Measurements from ENCODE around the gene ALG12. TPM values are rescaled to one million over a fixed set of nuclear protein-coding genes. Genes with fewer than 3 reads are reported as not detected.
"Not testable (repeated sequence)": the region's sequence is repeated elsewhere in the genome, so short reads cannot be mapped to it uniquely, and the experiment has no call there.

The ALG12 gene
- polyA plus RNA-seq, 1 donor from 2014 or later, result 14.3 TPM

- H3K27me3 ChIP-seq (ENCODE audit: insufficient read depth, low read depth, low read length), result peaks cover 37% of the 10 kb centered on the region
- peak within 1 kb of the TSS; percentile 51 for H2AFZ ChIP-seq (ENCODE audit: low read depth, low read length)
- peaks cover 39% of the 10 kb centered on the region for H3K79me2 ChIP-seq (replicated peaks; ENCODE audit: insufficient read depth, low read length)
- H3K36me3 ChIP-seq (ENCODE audit: insufficient read depth, low read length), result no peaks in the 10 kb centered on the region
- H3K9me2 ChIP-seq (ENCODE audit: insufficient read depth, low read length), result no peaks in the 10 kb centered on the region
- H3K9me3 ChIP-seq (ENCODE audit: low read length), result no peaks in the 10 kb centered on the region
- no peaks in the 10 kb centered on the region for H4K20me1 ChIP-seq (ENCODE audit: insufficient read depth)
- H3K4me3 ChIP-seq (ENCODE audit: low read length), result peak within 1 kb of the TSS; percentile 97
- peak within 1 kb of the TSS; percentile 82 for H3K9ac ChIP-seq (ENCODE audit: low read length)
- TF ChIP-seq, protein P1, sequence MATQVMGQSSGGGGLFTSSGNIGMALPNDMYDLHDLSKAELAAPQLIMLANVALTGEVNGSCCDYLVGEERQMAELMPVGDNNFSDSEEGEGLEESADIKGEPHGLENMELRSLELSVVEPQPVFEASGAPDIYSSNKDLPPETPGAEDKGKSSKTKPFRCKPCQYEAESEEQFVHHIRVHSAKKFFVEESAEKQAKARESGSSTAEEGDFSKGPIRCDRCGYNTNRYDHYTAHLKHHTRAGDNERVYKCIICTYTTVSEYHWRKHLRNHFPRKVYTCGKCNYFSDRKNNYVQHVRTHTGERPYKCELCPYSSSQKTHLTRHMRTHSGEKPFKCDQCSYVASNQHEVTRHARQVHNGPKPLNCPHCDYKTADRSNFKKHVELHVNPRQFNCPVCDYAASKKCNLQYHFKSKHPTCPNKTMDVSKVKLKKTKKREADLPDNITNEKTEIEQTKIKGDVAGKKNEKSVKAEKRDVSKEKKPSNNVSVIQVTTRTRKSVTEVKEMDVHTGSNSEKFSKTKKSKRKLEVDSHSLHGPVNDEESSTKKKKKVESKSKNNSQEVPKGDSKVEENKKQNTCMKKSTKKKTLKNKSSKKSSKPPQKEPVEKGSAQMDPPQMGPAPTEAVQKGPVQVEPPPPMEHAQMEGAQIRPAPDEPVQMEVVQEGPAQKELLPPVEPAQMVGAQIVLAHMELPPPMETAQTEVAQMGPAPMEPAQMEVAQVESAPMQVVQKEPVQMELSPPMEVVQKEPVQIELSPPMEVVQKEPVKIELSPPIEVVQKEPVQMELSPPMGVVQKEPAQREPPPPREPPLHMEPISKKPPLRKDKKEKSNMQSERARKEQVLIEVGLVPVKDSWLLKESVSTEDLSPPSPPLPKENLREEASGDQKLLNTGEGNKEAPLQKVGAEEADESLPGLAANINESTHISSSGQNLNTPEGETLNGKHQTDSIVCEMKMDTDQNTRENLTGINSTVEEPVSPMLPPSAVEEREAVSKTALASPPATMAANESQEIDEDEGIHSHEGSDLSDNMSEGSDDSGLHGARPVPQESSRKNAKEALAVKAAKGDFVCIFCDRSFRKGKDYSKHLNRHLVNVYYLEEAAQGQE (IDR thresholded peaks at IDR 0.05; ENCODE audit: borderline replicate concordance), result no peak
- TF ChIP-seq TAF1 (IDR thresholded peaks at IDR 0.05; ENCODE audit: low read depth) (peak; percentile 46), RAD21 (conservative IDR thresholded peaks at IDR 0.05) (peak; percentile 32), SMC3 (conservative IDR thresholded peaks at IDR 0.05; ENCODE audit: poor library complexity) (peak; percentile 34), POLR2AphosphoS5 (IDR thresholded peaks at IDR 0.05) (peak; percentile 74), MXI1 (conservative IDR thresholded peaks at IDR 0.05; ENCODE audit: poor library complexity, severe bottlenecking) (peak; percentile 65)
- TF ChIP-seq, protein P2, sequence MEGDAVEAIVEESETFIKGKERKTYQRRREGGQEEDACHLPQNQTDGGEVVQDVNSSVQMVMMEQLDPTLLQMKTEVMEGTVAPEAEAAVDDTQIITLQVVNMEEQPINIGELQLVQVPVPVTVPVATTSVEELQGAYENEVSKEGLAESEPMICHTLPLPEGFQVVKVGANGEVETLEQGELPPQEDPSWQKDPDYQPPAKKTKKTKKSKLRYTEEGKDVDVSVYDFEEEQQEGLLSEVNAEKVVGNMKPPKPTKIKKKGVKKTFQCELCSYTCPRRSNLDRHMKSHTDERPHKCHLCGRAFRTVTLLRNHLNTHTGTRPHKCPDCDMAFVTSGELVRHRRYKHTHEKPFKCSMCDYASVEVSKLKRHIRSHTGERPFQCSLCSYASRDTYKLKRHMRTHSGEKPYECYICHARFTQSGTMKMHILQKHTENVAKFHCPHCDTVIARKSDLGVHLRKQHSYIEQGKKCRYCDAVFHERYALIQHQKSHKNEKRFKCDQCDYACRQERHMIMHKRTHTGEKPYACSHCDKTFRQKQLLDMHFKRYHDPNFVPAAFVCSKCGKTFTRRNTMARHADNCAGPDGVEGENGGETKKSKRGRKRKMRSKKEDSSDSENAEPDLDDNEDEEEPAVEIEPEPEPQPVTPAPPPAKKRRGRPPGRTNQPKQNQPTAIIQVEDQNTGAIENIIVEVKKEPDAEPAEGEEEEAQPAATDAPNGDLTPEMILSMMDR (IDR thresholded peaks at IDR 0.05; ENCODE audit: poor library complexity, severe bottlenecking), result no peak
- H3F3A ChIP-seq (ENCODE audit: insufficient read depth, low read length, poor library complexity, severe bottlenecking), result no peaks in the 10 kb centered on the region
- peak within 1 kb of the TSS; percentile 34 for H3K27ac ChIP-seq (ENCODE audit: low read length)
- peak within 1 kb of the TSS; percentile 93 for H3K4me2 ChIP-seq (ENCODE audit: low read length)
Observed at GRCh38 chr22:49852898-49853894, 65.0 kb downstream of the ALG12 start, which contains the start of gene ZBED4. ZBED4 (plus strand) TSS chr22:49853844; CDS start chr22:49883663, 29,819 bp downstream.

DNA sequence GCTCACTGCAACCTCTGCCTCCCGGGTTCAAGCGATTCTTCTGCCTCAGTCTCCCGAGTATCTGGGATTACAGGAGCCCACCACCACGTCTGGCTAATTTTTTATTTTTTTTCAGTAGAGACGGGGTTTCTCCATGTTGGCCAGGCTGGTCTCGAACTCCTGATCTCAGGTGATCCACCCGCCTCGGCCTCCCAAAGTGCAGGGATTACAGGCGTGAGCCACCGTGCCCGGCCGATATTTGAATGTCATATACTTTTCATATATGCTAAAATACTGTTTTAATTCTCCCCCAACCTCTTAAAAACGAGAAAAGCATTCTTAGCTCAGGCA is 65.7 kb downstream of the ALG12 start:
- peak overlapping the region; percentile 84 for H3K4me2 ChIP-seq (ENCODE audit: low read length)
- H3K79me2 ChIP-seq (replicated peaks; ENCODE audit: insufficient read depth, low read length), result peaks cover 32% of the 10 kb centered on the region
- peaks cover 43% of the 10 kb centered on the region for H3K27me3 ChIP-seq (ENCODE audit: insufficient read depth, low read depth, low read length)
- H4K20me1 ChIP-seq (ENCODE audit: insufficient read depth); H3K9me3 ChIP-seq (ENCODE audit: low read length); H3K36me3 ChIP-seq (ENCODE audit: insufficient read depth, low read length); H3K9me2 ChIP-seq (ENCODE audit: insufficient read depth, low read length); H3K27ac ChIP-seq (ENCODE audit: low read length); H2AFZ ChIP-seq (ENCODE audit: low read depth, low read length); H3F3A ChIP-seq (ENCODE audit: insufficient read depth, low read length, poor library complexity, severe bottlenecking): not testable (repeated sequence)
- peak overlapping the region; percentile 81 for H3K9ac ChIP-seq (ENCODE audit: low read length)
- H3K4me3 ChIP-seq (ENCODE audit: low read length), result peak overlapping the region; percentile 97

Data from neural cell (in vitro differentiated cells).